HEK293 (cell line): ENCODE results near the gene TRAP1.

Experiments
- CTCF ChIA-PET: fragments of 350-600 bp; formaldehyde crosslinking; extraction: SDS; loops from one replicate; lab custom pipeline; 2021; ENCODE audit warnings: antibody characterized with exemption; lab: Yijun Ruan, JAX
- POLR2A ChIA-PET: fragments of 300-600 bp; formaldehyde crosslinking; extraction: SDS; loops from one replicate; lab custom pipeline; 2020; ENCODE audit warnings: antibody characterized with exemption, inconsistent platforms; lab: Yijun Ruan, JAX
- H3K27ac ChIP-seq: fragments of 200-500 bp; sonication (Bioruptor generic); 2 replicates; pipeline ENCODE4 v1.5.1; 2014; ENCODE audit warnings: low read depth, low read length, control low read depth, inconsistent platforms; ENCODE audit errors: extremely low read depth
- H3K36me3 ChIP-seq, 2 experiments: fragments of 200-500 bp in 1 of 2; sonication (Bioruptor generic) in 1 of 2; 1 replicate in 1 of 2; 2 replicates in 1 of 2; pipeline ENCODE4 v1.5.1; 2014 to 2017; ENCODE audit warnings: inconsistent platforms in 2 of 2, low read length in 2 of 2; ENCODE audit not compliant: control insufficient read depth in 2 of 2, insufficient read depth in 1 of 2
- H3K4me1 ChIP-seq: fragments of 200-500 bp; sonication (Bioruptor generic); 2 replicates; pipeline ENCODE4 v1.5.1; 2014; ENCODE audit warnings: mild to moderate bottlenecking, low read length, inconsistent platforms; ENCODE audit not compliant: control insufficient read depth, insufficient read depth
- H3K4me3 ChIP-seq: 2 replicates; pipeline ENCODE4 v1.5.1; 2011; ENCODE audit warnings: low read depth, mild to moderate bottlenecking, control low read depth, low read length, moderate library complexity
- H3K9me3 ChIP-seq: fragments of 200-500 bp; sonication (Bioruptor generic); 2 replicates; pipeline ENCODE4 v1.5.1; 2014; ENCODE audit warnings: low read depth, low read length, inconsistent platforms; ENCODE audit not compliant: control insufficient read depth, insufficient read depth
- BCL11A ChIP-seq: fragments of 450-650 bp; formaldehyde crosslinking; IDR thresholded peaks from 2 replicates; pipeline ENCODE4 v1.5.1; 2016; ENCODE audit warnings: low read depth, missing biosample characterization, missing genetic modification characterization
- GLIS1 ChIP-seq: fragments of 450-650 bp; formaldehyde crosslinking; IDR thresholded peaks from 2 replicates; pipeline ENCODE4 v1.5.1; 2016; ENCODE audit warnings: missing biosample characterization, missing genetic modification characterization
- GLIS2 ChIP-seq: fragments of 450-650 bp; formaldehyde crosslinking; IDR thresholded peaks from 2 replicates; pipeline ENCODE4 v1.5.1; 2016; ENCODE audit warnings: missing biosample characterization, missing genetic modification characterization
- PBX3 ChIP-seq: sonication (generic); formaldehyde crosslinking; IDR thresholded peaks from 2 replicates; pipeline ENCODE4 v1.8.1; 2022; ENCODE audit warnings: mild to moderate bottlenecking, moderate library complexity, missing genetic modification reagents
- SCRT1 ChIP-seq: fragments of 450-650 bp; formaldehyde crosslinking; IDR thresholded peaks from 2 replicates; pipeline ENCODE4 v1.5.1; 2016; ENCODE audit warnings: missing biosample characterization, missing genetic modification characterization, borderline replicate concordance
- ZBTB21 ChIP-seq: fragments of 450-650 bp; formaldehyde crosslinking; IDR thresholded peaks from 2 replicates; pipeline ENCODE4 v1.5.1; 2017; ENCODE audit warnings: missing biosample characterization, missing genetic modification characterization
- ZNF121 ChIP-seq: fragments of 450-650 bp; formaldehyde crosslinking; IDR thresholded peaks from 2 replicates; pipeline ENCODE4 v1.5.1; 2016; ENCODE audit warnings: missing biosample characterization, missing genetic modification characterization
- ZNF140 ChIP-seq: fragments of 450-650 bp; formaldehyde crosslinking; IDR thresholded peaks from 2 replicates; pipeline ENCODE4 v1.5.1; 2016; ENCODE audit warnings: missing biosample characterization, missing genetic modification characterization
- ZNF214 ChIP-seq: fragments of 450-650 bp; formaldehyde crosslinking; IDR thresholded peaks from 2 replicates; pipeline ENCODE4 v1.5.1; 2017; ENCODE audit warnings: missing biosample characterization, mild to moderate bottlenecking, missing genetic modification characterization, borderline replicate concordance
- ZNF266 ChIP-seq: fragments of 450-650 bp; formaldehyde crosslinking; IDR thresholded peaks from 2 replicates; pipeline ENCODE4 v1.5.1; 2016; ENCODE audit warnings: missing biosample characterization, missing genetic modification characterization, low read depth
- ZNF423 ChIP-seq: fragments of 450-650 bp; formaldehyde crosslinking; IDR thresholded peaks from 2 replicates; pipeline ENCODE4 v1.5.1; 2016; ENCODE audit warnings: missing biosample characterization, missing genetic modification characterization
- ZNF473 ChIP-seq: fragments of 450-650 bp; formaldehyde crosslinking; IDR thresholded peaks from 2 replicates; pipeline ENCODE4 v1.5.1; 2017; ENCODE audit warnings: missing biosample characterization, missing genetic modification characterization
- ZNF529 ChIP-seq: fragments of 450-650 bp; formaldehyde crosslinking; IDR thresholded peaks from 2 replicates; pipeline ENCODE4 v1.5.1; 2017; ENCODE audit warnings: missing genetic modification characterization, missing biosample characterization; ENCODE audit not compliant: insufficient replicate concordance
- ZNF596 ChIP-seq: fragments of 450-650 bp; IDR thresholded peaks from 2 replicates; pipeline ENCODE4 v1.5.0; 2018; ENCODE audit warnings: missing biosample characterization, mild to moderate bottlenecking, missing genetic modification characterization, moderate library complexity
- ZNF600 ChIP-seq: fragments of 450-650 bp; formaldehyde crosslinking; IDR thresholded peaks from 2 replicates; pipeline ENCODE4 v1.5.1; 2016; ENCODE audit warnings: missing biosample characterization, missing genetic modification characterization
- ZNF701 ChIP-seq: fragments of 450-650 bp; formaldehyde crosslinking; IDR thresholded peaks from 2 replicates; pipeline ENCODE4 v1.5.1; 2016; ENCODE audit warnings: missing biosample characterization, missing genetic modification characterization
- ZNF768 ChIP-seq: fragments of 450-650 bp; formaldehyde crosslinking; IDR thresholded peaks from 2 replicates; pipeline ENCODE4 v1.5.1; 2018; ENCODE audit warnings: missing biosample characterization, mild to moderate bottlenecking, missing genetic modification characterization
- ZNF792 ChIP-seq: fragments of 450-650 bp; formaldehyde crosslinking; IDR thresholded peaks from 2 replicates; pipeline ENCODE4 v1.5.1; 2016; ENCODE audit warnings: missing biosample characterization, missing genetic modification characterization
- ZNF837 ChIP-seq: fragments of 450-650 bp; formaldehyde crosslinking; IDR thresholded peaks from 2 replicates; pipeline ENCODE4 v1.5.1; 2016; ENCODE audit warnings: missing biosample characterization, missing genetic modification characterization
- ZXDB ChIP-seq: fragments of 450-650 bp; formaldehyde crosslinking; IDR thresholded peaks from 2 replicates; pipeline ENCODE4 v1.5.1; 2016; ENCODE audit warnings: missing biosample characterization, missing genetic modification characterization
- TF ChIP-seq, protein P1 (sequence below): fragments of 450-650 bp; formaldehyde crosslinking; IDR thresholded peaks from 2 replicates; pipeline ENCODE4 v1.5.1; 2016; ENCODE audit warnings: missing biosample characterization, missing genetic modification characterization
- TF ChIP-seq, protein P2 (sequence below): fragments of 450-650 bp; formaldehyde crosslinking; IDR thresholded peaks from 2 replicates; pipeline ENCODE4 v1.5.1; 2016; ENCODE audit warnings: missing biosample characterization, missing genetic modification characterization, borderline replicate concordance
- TF ChIP-seq, protein P3 (sequence below): fragments of 450-650 bp; formaldehyde crosslinking; optimal IDR thresholded peaks from 2 replicates; pipeline ENCODE3; 2016; ENCODE audit warnings: missing biosample characterization, mild to moderate bottlenecking, missing genetic modification characterization

The TRAP1 gene

DNA sequence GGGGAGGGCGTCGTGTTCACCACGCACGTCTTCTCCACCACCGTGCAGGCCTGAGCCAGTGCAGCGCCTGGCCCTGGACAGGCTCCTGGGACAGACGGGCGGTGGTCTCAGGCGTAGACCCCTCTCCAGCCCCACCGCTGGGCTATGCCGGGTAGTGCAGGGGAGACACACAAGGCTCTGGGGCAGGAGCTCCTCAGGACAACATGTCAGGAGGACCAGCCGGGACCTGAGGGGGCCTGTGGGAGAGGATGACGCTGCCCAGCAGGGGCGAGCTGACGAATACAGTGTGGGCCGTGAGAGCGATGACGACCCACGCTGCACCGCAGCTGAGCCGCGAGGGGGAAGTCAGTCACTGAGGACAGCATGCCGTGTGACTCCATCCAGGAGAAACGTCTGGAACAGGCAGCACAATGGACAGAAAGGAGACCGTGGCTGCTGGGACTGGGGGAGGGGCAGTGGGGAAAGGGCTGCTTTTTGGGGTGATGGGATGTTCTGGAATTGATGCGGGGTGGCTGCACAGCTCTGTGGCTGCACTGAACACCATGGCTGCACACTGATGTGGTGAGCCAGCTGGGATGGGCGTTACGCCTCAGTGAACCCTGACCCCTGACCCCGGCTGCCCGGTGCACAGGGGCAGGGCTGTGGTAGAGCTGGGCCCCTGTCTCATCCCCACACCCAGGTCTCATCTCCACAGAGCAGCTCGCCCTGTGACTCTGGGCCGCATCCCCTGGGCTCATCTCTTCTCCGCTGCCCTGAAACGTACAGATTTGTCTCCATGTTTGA is 42.6 kb downstream of the TRAP1 start:
- H3K27ac ChIP-seq = no peak overlapping the region
- H3K9me3 ChIP-seq = no peaks in the 10 kb centered on the region
- CTCF ChIA-PET = interaction anchor here (0.6 to 1.2 kb wide), 3 partner anchors 8 to 21 kb away, joined by 3 read pairs; no protein-coding TSS in a partner anchor
- no peaks in the 10 kb centered on the region for H3K4me1 ChIP-seq
- H3K36me3 ChIP-seq = peaks cover 6 to 92% of the 10 kb centered on the region in 2 experiments; a peak in 2 of 3 replicates
- TF ChIP-seq ZNF600 (tag by site-specific recombination) (peak; percentile 43; the same call in 1 of the 2 replicates), ZNF768 (no peak)
- TF ChIP-seq, all 188 proteins: peak for 1
- H3K4me3 ChIP-seq = no peak overlapping the region
- POLR2A ChIA-PET = no interaction called here

- H3K36me3 ChIP-seq = peaks cover under 1 to 89% of the 10 kb centered on the region in 2 experiments; a peak in 2 of 3 replicates
- POLR2A ChIA-PET = no interaction called here
- CTCF ChIA-PET = interaction anchor here (0.9 kb wide), 1 partner anchor 9 kb away, joined by 3 read pairs; no protein-coding TSS in a partner anchor
Measured at GRCh38 chr16:3673676-3674377, 43.5 kb downstream of the TRAP1 start.

GRCh38 chr16:3673201-3673600 is 44.1 kb downstream of the TRAP1 start:
- H3K36me3 ChIP-seq = peaks cover 3 to 90% of the 10 kb centered on the region in 2 experiments; a peak in 2 of 3 replicates
- ChIA-PET POLR2A (no interaction called here), CTCF (no interaction called here)
- H3K4me3 ChIP-seq = no peak overlapping the region
- TF ChIP-seq ZNF140 (tag by site-specific recombination) = no peak
- no peak for TF ChIP-seq PBX3 (CRISPR knock-in tag)
- no peak for TF ChIP-seq SCRT1
- no peak for TF ChIP-seq ZXDB (tag by site-specific recombination)
- TF ChIP-seq ZNF423 (tag by site-specific recombination) = no peak
- TF ChIP-seq ZNF266 (tag by site-specific recombination) = no peak
- TF ChIP-seq ZNF214 (tag by site-specific recombination) = no peak
- TF ChIP-seq, protein P1, sequence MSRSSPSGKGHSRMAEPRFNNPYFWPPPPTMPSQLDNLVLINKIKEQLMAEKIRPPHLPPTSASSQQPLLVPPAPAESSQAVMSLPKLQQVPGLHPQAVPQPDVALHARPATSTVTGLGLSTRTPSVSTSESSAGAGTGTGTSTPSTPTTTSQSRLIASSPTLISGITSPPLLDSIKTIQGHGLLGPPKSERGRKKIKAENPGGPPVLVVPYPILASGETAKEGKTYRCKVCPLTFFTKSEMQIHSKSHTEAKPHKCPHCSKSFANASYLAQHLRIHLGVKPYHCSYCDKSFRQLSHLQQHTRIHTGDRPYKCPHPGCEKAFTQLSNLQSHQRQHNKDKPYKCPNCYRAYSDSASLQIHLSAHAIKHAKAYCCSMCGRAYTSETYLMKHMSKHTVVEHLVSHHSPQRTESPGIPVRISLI (tag by site-specific recombination) = no peak
- no peak for TF ChIP-seq ZNF473 (tag by site-specific recombination)
- TF ChIP-seq, protein P2, sequence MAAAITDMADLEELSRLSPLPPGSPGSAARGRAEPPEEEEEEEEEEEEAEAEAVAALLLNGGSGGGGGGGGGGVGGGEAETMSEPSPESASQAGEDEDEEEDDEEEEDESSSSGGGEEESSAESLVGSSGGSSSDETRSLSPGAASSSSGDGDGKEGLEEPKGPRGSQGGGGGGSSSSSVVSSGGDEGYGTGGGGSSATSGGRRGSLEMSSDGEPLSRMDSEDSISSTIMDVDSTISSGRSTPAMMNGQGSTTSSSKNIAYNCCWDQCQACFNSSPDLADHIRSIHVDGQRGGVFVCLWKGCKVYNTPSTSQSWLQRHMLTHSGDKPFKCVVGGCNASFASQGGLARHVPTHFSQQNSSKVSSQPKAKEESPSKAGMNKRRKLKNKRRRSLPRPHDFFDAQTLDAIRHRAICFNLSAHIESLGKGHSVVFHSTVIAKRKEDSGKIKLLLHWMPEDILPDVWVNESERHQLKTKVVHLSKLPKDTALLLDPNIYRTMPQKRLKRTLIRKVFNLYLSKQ (tag by site-specific recombination) = no peak
- TF ChIP-seq, protein P3, sequence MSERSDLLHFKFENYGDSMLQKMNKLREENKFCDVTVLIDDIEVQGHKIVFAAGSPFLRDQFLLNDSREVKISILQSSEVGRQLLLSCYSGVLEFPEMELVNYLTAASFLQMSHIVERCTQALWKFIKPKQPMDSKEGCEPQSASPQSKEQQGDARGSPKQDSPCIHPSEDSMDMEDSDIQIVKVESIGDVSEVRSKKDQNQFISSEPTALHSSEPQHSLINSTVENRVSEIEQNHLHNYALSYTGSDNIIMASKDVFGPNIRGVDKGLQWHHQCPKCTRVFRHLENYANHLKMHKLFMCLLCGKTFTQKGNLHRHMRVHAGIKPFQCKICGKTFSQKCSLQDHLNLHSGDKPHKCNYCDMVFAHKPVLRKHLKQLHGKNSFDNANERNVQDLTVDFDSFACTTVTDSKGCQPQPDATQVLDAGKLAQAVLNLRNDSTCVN (tag by site-specific recombination) = no peak
- no peak for TF ChIP-seq ZNF701 (tag by site-specific recombination)
- no peak for TF ChIP-seq ZNF596 (tag by site-specific recombination)
- no peak for TF ChIP-seq ZNF792
- TF ChIP-seq GLIS1 (tag by site-specific recombination) = no peak
- no peak for TF ChIP-seq ZNF837
- TF ChIP-seq ZBTB21 (tag by site-specific recombination) = no peak
- no peak for TF ChIP-seq ZNF529 (tag by site-specific recombination)
- no peak for TF ChIP-seq ZNF600 (tag by site-specific recombination)
- no peak for TF ChIP-seq GLIS2
- H3K4me1 ChIP-seq = no peaks in the 10 kb centered on the region
- no peaks in the 10 kb centered on the region for H3K9me3 ChIP-seq
- no peak overlapping the region for H3K27ac ChIP-seq

More at GRCh38 chr16:3673676-3674377, 43.5 kb downstream of the TRAP1 start:
- H3K4me1 ChIP-seq = no peaks in the 10 kb centered on the region
- no peaks in the 10 kb centered on the region for H3K9me3 ChIP-seq
- TF ChIP-seq BCL11A = no peak
- peak; percentile 88 for TF ChIP-seq ZNF121 (tag by site-specific recombination)
- no peak overlapping the region for H3K4me3 ChIP-seq
- no peak overlapping the region for H3K27ac ChIP-seq
